Activated naive CD4-positive, alpha-beta T cell treated with anti-CD3 and anti-CD28 coated beads for 36 hours (primary cell): ENCODE measurements around the gene MAGI2. TPM values are rescaled to one million over a fixed set of nuclear protein-coding genes. Genes with fewer than 3 reads are reported as not detected.
"Not testable (repeated sequence)": the region's sequence is repeated elsewhere in the genome, so short reads cannot be mapped to it uniquely, and the experiment has no call there.

Experiments
- CTCF ChIA-PET: fragments of 350-600 bp; sonication (Branson Sonifier 250); formaldehyde crosslinking; loops from one replicate; lab custom pipeline; 2021; ENCODE audit warnings: antibody characterized with exemption; lab: Charles Lee
- DNase-seq: peaks from one replicate; pipeline ENCODE4 v3.0.0-alpha.2; 2020
- H3K27ac Mint-ChIP-seq: one replicate; pipeline ENCODE4 v1.8.0; 2021; ENCODE audit warnings: mild to moderate bottlenecking, mixed read lengths
- H3K27me3 Mint-ChIP-seq: one replicate; pipeline ENCODE4 v1.8.0; 2021; ENCODE audit warnings: low read depth, mixed read lengths
- H3K36me3 Mint-ChIP-seq: one replicate; pipeline ENCODE4 v1.8.0; 2021; ENCODE audit warnings: low read depth, mixed read lengths
- H3K4me1 Mint-ChIP-seq: one replicate; pipeline ENCODE4 v1.8.0; 2021; ENCODE audit warnings: low read depth, mixed read lengths
- H3K4me3 Mint-ChIP-seq: one replicate; pipeline ENCODE4 v1.8.0; 2021; ENCODE audit warnings: mild to moderate bottlenecking, moderate library complexity, mixed read lengths
- H3K9me3 Mint-ChIP-seq: one replicate; pipeline ENCODE4 v1.8.0; 2021; ENCODE audit warnings: mixed read lengths
- intact Hi-C: fragments of 100-400 bp; cut with micrococcal nuclease; formaldehyde crosslinking; loops from one replicate; pipeline ENCODE4 v1.15.1; 2023
- total RNA-seq, 2 experiments: library from RNA; stranded (reverse); gene quantifications; one replicate each; pipeline ENCODE4 v1.2.3, GENCODE V29; 2021

Gene MAGI2
- total RNA-seq, 2 experiments from 2014 or later: 0.07 to 0.19 TPM

- intact Hi-C loops: no loop called here
- Mint-ChIP-seq H3K4me3 (no peak overlapping the region), H3K27ac (no peak overlapping the region), H3K36me3 (no peaks in the 10 kb centered on the region), H3K9me3 (peaks cover 3% of the 10 kb centered on the region), H3K4me1 (no peaks in the 10 kb centered on the region), H3K27me3 (no peaks in the 10 kb centered on the region)
- CTCF ChIA-PET: no interaction called here
- DNase-seq: no peak
Observed at GRCh38 chr7:79084423-79084822, 369.0 kb downstream of the MAGI2 start.

DNA sequence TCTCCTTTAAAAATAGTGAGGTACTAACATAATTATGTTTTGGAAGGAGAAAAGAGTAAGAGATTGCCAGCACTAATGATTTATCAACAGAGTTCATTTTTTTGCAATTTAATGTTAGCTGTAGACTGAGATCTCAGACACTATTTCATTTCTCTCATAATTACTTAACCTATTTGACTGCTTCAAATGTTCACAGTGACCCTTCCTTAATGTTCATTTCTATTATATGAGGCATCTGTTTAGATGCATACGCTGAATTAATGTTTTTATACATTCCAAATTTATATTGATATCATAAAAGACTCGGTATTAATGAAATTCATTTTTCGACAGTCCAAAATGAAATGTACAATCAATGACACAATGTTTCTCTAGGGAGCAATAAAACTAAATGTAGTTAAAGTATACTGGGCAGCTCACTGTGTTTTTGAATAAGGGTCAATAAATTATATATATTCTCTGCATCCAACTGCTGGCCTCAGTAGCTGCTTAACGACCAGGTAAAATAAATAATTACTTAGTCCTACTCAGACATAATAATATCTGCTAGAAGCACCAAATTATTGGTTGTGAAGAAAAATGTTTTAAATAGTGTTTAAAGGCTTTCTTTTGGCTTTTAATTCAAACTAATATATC, 373.4 kb downstream of the MAGI2 start:
- CTCF ChIA-PET: no interaction called here
- no peak for DNase-seq
- no peaks in the 10 kb centered on the region for H3K4me1 Mint-ChIP-seq
- no peak overlapping the region for H3K4me3 Mint-ChIP-seq
- H3K9me3 Mint-ChIP-seq: peaks cover 2% of the 10 kb centered on the region
- no peaks in the 10 kb centered on the region for H3K36me3 Mint-ChIP-seq
- intact Hi-C loops: no loop called here
- H3K27ac Mint-ChIP-seq: no peak overlapping the region
- H3K27me3 Mint-ChIP-seq: no peaks in the 10 kb centered on the region

DNA sequence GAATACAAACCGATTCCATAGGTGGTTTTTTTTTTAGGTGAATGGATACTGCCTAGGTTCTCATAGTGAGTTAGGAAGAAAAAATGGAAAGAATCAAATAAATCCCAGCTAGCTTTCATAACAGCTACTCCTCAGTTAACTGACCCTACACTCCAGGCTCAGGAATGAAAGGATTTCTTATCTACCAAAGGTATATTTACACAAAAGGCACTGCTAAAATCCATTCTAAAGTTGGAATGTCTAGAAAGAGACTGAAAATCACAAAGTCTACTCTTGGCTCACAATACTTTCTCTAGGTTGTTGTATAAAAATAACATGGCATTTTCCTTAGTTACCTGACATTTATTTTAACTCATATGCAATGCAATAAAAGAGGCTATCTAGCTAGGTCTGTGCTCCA, 375.2 kb downstream of the MAGI2 start:
- H3K4me1 Mint-ChIP-seq: no peaks in the 10 kb centered on the region
- no peak for DNase-seq
- no peaks in the 10 kb centered on the region for H3K27me3 Mint-ChIP-seq
- no peak overlapping the region for H3K4me3 Mint-ChIP-seq
- H3K9me3 Mint-ChIP-seq: no peaks in the 10 kb centered on the region
- CTCF ChIA-PET: interaction anchor here (0.7 kb wide), 1 partner anchor 10 kb away, joined by 3 read pairs; no protein-coding TSS in a partner anchor
- H3K36me3 Mint-ChIP-seq: no peaks in the 10 kb centered on the region
- H3K27ac Mint-ChIP-seq: no peak overlapping the region
- intact Hi-C loops: no loop called here

- H3K9me3 Mint-ChIP-seq: peaks cover 11% of the 10 kb centered on the region
- H3K27ac Mint-ChIP-seq, H3K4me1 Mint-ChIP-seq, DNase-seq, H3K27me3 Mint-ChIP-seq, CTCF ChIA-PET, H3K36me3 Mint-ChIP-seq, intact Hi-C loops, H3K4me3 Mint-ChIP-seq: not testable (repeated sequence)
Observed at GRCh38 chr7:79071187-79071586, 382.3 kb downstream of the MAGI2 start.

- DNase-seq: no peak
- Mint-ChIP-seq H3K4me3 (no peak overlapping the region), H3K4me1 (no peaks in the 10 kb centered on the region)
Observed at GRCh38 chr7:79064187-79064823, 389.2 kb downstream of the MAGI2 start.

GRCh38 chr7:79063019-79063698, 390.3 kb downstream of the MAGI2 start:
- H3K4me3 Mint-ChIP-seq: no peak overlapping the region
- H3K36me3 Mint-ChIP-seq: no peaks in the 10 kb centered on the region
- H3K4me1 Mint-ChIP-seq: no peaks in the 10 kb centered on the region
- CTCF ChIA-PET: interaction anchor here (0.7 kb wide), 1 partner anchor 31 kb away, joined by 3 read pairs; no protein-coding TSS in a partner anchor
- no peak for DNase-seq
- H3K27ac Mint-ChIP-seq: no peak overlapping the region
- intact Hi-C loops: no loop called here
- no peaks in the 10 kb centered on the region for H3K27me3 Mint-ChIP-seq
- peaks cover 3% of the 10 kb centered on the region for H3K9me3 Mint-ChIP-seq

More at GRCh38 chr7:79064187-79064823, 389.2 kb downstream of the MAGI2 start:
- peaks cover 10% of the 10 kb centered on the region for H3K9me3 Mint-ChIP-seq
- CTCF ChIA-PET: no interaction called here
- intact Hi-C loops: no loop called here
- H3K27ac Mint-ChIP-seq: no peak overlapping the region
- no peaks in the 10 kb centered on the region for H3K36me3 Mint-ChIP-seq
- no peaks in the 10 kb centered on the region for H3K27me3 Mint-ChIP-seq

DNA sequence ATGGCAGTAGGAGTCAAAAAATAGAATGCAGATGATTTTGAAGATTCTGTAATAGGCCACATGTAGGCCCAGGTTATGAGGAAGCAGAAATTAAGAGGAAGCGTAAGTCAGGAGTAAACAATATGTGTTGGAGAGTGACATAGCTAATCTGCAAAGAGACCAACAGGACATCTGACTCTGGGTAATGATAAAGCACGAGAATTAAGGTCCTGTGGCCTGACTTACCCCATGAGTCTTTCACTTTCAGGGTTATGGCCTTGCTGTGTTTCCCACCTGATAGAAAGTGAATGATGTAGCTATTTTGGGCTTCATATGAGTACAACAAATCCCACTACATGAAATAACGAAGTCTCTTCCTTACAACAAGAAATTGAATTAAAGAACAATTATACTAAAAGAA, 393.0 kb downstream of the MAGI2 start:
- CTCF ChIA-PET: no interaction called here
- no peaks in the 10 kb centered on the region for H3K36me3 Mint-ChIP-seq
- intact Hi-C loops: no loop called here
- DNase-seq: no peak
- no peak overlapping the region for H3K27ac Mint-ChIP-seq
- H3K27me3 Mint-ChIP-seq: no peaks in the 10 kb centered on the region
- H3K4me1 Mint-ChIP-seq: no peaks in the 10 kb centered on the region
- H3K9me3 Mint-ChIP-seq: peaks cover 1% of the 10 kb centered on the region
- no peak overlapping the region for H3K4me3 Mint-ChIP-seq

DNA sequence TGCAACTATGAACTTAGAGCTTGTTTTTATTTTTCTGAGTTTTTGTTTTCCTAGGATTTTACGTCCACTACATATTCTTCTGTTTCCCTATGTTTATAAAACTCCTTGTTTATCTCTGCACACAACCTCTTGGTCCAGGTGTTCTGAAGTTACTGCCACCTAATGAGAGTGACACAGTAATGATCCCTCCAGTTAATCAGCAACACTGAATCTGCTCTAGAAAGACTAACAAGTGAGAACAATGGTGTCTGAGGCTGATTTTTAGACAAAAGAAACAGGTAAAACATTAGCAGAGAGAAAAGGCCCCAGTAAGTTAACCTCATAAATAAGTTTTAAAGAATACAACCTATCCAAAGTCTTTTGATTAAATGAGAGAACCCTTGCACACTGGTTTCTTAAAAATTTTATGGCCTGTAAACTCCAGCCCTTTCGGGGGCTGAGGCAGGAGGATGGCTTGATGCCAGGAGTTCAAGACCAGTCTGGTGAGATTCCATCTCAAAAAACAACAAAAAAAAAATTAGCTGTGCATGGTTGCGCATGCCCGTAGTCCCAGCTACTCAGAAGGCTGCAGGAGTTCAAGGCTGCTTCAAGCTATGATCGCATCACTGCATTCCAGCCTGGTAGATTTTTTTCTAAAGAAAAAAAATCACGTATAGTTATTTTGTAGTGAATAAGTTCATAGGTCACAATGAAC, 397.6 kb downstream of the MAGI2 start:
- Mint-ChIP-seq H3K4me3 (no peak overlapping the region), H3K27ac (no peak overlapping the region), H3K27me3 (no peaks in the 10 kb centered on the region), H3K9me3 (peaks cover 4% of the 10 kb centered on the region), H3K4me1 (no peaks in the 10 kb centered on the region), H3K36me3 (no peaks in the 10 kb centered on the region)
- intact Hi-C loops: no loop called here
- DNase-seq: no peak
- CTCF ChIA-PET: no interaction called here

DNA sequence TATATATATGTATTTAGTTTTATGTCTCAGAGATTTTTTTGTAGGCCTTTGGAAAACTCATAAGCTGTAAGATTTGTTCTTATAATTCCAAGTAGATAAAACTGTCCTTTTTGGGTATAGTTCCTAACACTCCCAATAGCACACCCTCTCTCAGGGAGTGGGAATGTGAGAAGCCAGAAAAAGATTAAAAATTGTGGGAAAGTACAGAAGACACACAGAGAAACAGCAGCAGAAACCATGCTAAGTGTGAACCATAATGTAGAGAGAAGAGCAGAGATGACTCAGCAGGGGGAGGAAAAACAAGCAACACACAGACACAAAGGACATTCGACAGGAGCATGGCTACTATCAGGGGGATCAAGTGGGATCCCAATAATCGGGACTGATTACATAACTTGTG, 401.6 kb downstream of the MAGI2 start:
- Mint-ChIP-seq H3K27me3 (no peaks in the 10 kb centered on the region), H3K27ac (no peak overlapping the region), H3K4me3 (no peak overlapping the region), H3K4me1 (no peaks in the 10 kb centered on the region), H3K9me3 (peaks cover 4% of the 10 kb centered on the region), H3K36me3 (no peaks in the 10 kb centered on the region)
- DNase-seq: no peak
- intact Hi-C loops: no loop called here
- CTCF ChIA-PET: no interaction called here

- Mint-ChIP-seq H3K36me3 (no peaks in the 10 kb centered on the region), H3K27ac (no peak overlapping the region), H3K27me3 (no peaks in the 10 kb centered on the region), H3K4me3 (no peak overlapping the region), H3K9me3 (peaks cover 5% of the 10 kb centered on the region), H3K4me1 (no peaks in the 10 kb centered on the region)
- CTCF ChIA-PET: no interaction called here
- no peak for DNase-seq
- intact Hi-C loops: no loop called here
Observed at GRCh38 chr7:79050603-79051002, 402.9 kb downstream of the MAGI2 start.

DNA sequence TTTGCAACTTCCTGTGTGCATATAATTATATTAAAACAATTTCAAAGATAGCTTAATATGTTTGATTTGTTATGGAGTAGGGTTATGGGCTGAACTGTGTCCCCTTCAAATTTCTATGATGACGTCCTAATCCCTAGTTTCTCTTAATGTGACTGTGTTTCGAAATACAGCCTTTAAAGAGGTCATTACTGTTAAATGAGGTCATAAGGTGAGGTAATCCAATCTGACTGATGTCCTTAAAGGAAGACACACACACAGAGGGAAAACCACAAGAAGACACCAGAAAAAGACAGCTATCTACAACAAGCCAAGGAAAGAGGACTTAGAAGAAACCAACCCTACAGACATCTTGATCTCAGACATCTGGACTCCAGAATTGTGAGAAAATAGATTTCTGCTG, 407.4 kb downstream of the MAGI2 start:
- Mint-ChIP-seq H3K9me3 (peaks cover 3% of the 10 kb centered on the region), H3K4me3 (no peak overlapping the region), H3K27me3 (no peaks in the 10 kb centered on the region), H3K27ac (no peak overlapping the region), H3K36me3 (no peaks in the 10 kb centered on the region), H3K4me1 (no peaks in the 10 kb centered on the region)
- DNase-seq: no peak
- CTCF ChIA-PET: no interaction called here
- intact Hi-C loops: no loop called here

- no peak for DNase-seq
- CTCF ChIA-PET: interaction anchor here (0.6 kb wide), 1 partner anchor 136 kb away, joined by 4 read pairs; no protein-coding TSS in a partner anchor
- H3K27ac Mint-ChIP-seq: no peak overlapping the region
Observed at GRCh38 chr7:79037001-79037400, 416.5 kb downstream of the MAGI2 start.

More at GRCh38 chr7:79037001-79037400, 416.5 kb downstream of the MAGI2 start:
- Mint-ChIP-seq H3K4me1 (no peaks in the 10 kb centered on the region), H3K9me3 (no peaks in the 10 kb centered on the region), H3K27me3 (no peaks in the 10 kb centered on the region), H3K4me3 (no peak overlapping the region), H3K36me3 (no peaks in the 10 kb centered on the region)
- intact Hi-C loops: no loop called here
